Karpas-422 (cell line): ENCODE data around the gene PYGL. TPM values are rescaled to one million over a fixed set of nuclear protein-coding genes. Genes with fewer than 3 reads are reported as not detected.
"Not testable (repeated sequence)": the region's sequence is repeated elsewhere in the genome, so short reads cannot be mapped to it uniquely, and the experiment has no call there.

Experiments
- DNase-seq: peaks from one replicate; pipeline ENCODE4 v3.0.0-alpha.2; 2015
- H2AFZ ChIP-seq: fragments of 200-600 bp; sonication (generic); 2 replicates; pipeline ENCODE4 v1.6.1; 2014; ENCODE audit warnings: antibody characterized with exemption, low read length, mixed read lengths
- H3K27ac ChIP-seq: fragments of 200-600 bp; sonication (generic); 2 replicates; pipeline ENCODE4 v1.5.1; 2014; ENCODE audit warnings: mild to moderate bottlenecking, low read length, moderate library complexity
- H3K27me3 ChIP-seq: fragments of 200-600 bp; sonication (generic); 2 replicates; pipeline ENCODE4 v1.6.1; 2014; ENCODE audit warnings: low read length, mixed read lengths
- H3K36me3 ChIP-seq: fragments of 200-600 bp; sonication (generic); 2 replicates; pipeline ENCODE4 v1.6.1; 2014; ENCODE audit warnings: low read length, mixed read lengths; ENCODE audit not compliant: insufficient read depth
- H3K4me1 ChIP-seq: fragments of 200-600 bp; sonication (generic); 2 replicates; pipeline ENCODE4 v1.6.1; 2014; ENCODE audit warnings: mild to moderate bottlenecking, low read length, mixed read lengths
- H3K4me2 ChIP-seq: fragments of 200-600 bp; sonication (generic); 2 replicates; pipeline ENCODE4 v1.6.1; 2014; ENCODE audit warnings: low read length, low read depth, mild to moderate bottlenecking; ENCODE audit not compliant: poor library complexity, severe bottlenecking
- H3K4me3 ChIP-seq: fragments of 200-600 bp; sonication (generic); 2 replicates; pipeline ENCODE4 v1.5.1; 2014; ENCODE audit warnings: mild to moderate bottlenecking, antibody characterized with exemption, low read length, mixed read lengths
- H3K79me2 ChIP-seq: fragments of 200-600 bp; sonication (generic); 2 replicates; pipeline ENCODE4 v1.6.1; 2014; ENCODE audit warnings: mild to moderate bottlenecking, low read length, mixed read lengths
- H3K9ac ChIP-seq: fragments of 200-600 bp; sonication (generic); 2 replicates; pipeline ENCODE4 v1.6.0; 2014; ENCODE audit warnings: low read length
- H3K9me2 ChIP-seq: fragments of 200-600 bp; sonication (generic), shearing (Covaris generic); replicated peaks from 2 replicates; pipeline ENCODE4 v1.6.0; 2014; ENCODE audit warnings: mild to moderate bottlenecking, low read length, moderate library complexity; ENCODE audit not compliant: insufficient read depth
- H3K9me3 ChIP-seq: fragments of 300-700, 200-600 bp; sonication (generic); 2 replicates; pipeline ENCODE4 v1.6.1; 2014; ENCODE audit warnings: low read length, mixed read lengths
- H4K20me1 ChIP-seq: fragments of 200-600 bp; sonication (generic); 2 replicates; pipeline ENCODE4 v1.6.1; 2014; ENCODE audit warnings: mild to moderate bottlenecking, antibody characterized with exemption, low read length, low read depth; ENCODE audit not compliant: insufficient read depth
- total RNA-seq: library from RNA; depleted of rRNA; stranded (reverse); fragments of >200 nt; shearing (Covaris generic); gene quantifications from 2 replicates; pipeline ENCODE4 v1.2.3, GENCODE V29; 2014; ENCODE audit warnings: low replicate concordance

PYGL gene
- total RNA-seq, 1 experiment from 2014 or later: not detected

- H3K27ac ChIP-seq: no peak overlapping the region
- no peak overlapping the region for H2AFZ ChIP-seq
- DNase-seq: no peak
- H3K4me2 ChIP-seq: no peak overlapping the region
- H3K27me3 ChIP-seq: no peaks in the 10 kb centered on the region
- no peaks in the 10 kb centered on the region for H4K20me1 ChIP-seq
- H3K79me2 ChIP-seq: no peaks in the 10 kb centered on the region
- no peak overlapping the region for H3K9ac ChIP-seq
- no peak overlapping the region for H3K4me3 ChIP-seq
- H3K9me2 ChIP-seq: no peaks in the 10 kb centered on the region
- no peaks in the 10 kb centered on the region for H3K36me3 ChIP-seq
- H3K9me3 ChIP-seq: no peaks in the 10 kb centered on the region
- no peaks in the 10 kb centered on the region for H3K4me1 ChIP-seq
These were observed 17.4 kb upstream of the PYGL start for GRCh38 chr14:50961605-50962221.

- no peaks in the 10 kb centered on the region for H3K9me3 ChIP-seq
- H2AFZ ChIP-seq: no peak overlapping the region
- H3K27ac ChIP-seq: no peak overlapping the region
- H4K20me1 ChIP-seq: no peaks in the 10 kb centered on the region
- no peaks in the 10 kb centered on the region for H3K36me3 ChIP-seq
- no peak overlapping the region for H3K9ac ChIP-seq
- H3K27me3 ChIP-seq: no peaks in the 10 kb centered on the region
- H3K4me3 ChIP-seq: no peak overlapping the region
- no peaks in the 10 kb centered on the region for H3K79me2 ChIP-seq
- no peaks in the 10 kb centered on the region for H3K9me2 ChIP-seq
- H3K4me1 ChIP-seq: no peaks in the 10 kb centered on the region
- no peak overlapping the region for H3K4me2 ChIP-seq
- DNase-seq: no peak
These were observed 13.0 kb upstream of the PYGL start for GRCh38 chr14:50957296-50957695.

- not testable (repeated sequence) for H2AFZ ChIP-seq, H3K4me2 ChIP-seq, DNase-seq, H3K79me2 ChIP-seq, H3K9ac ChIP-seq, H3K9me2 ChIP-seq, H3K4me1 ChIP-seq, H3K27ac ChIP-seq, H3K4me3 ChIP-seq, H3K36me3 ChIP-seq, H3K9me3 ChIP-seq, H4K20me1 ChIP-seq, H3K27me3 ChIP-seq
These were observed 12.1 kb upstream of the PYGL start for GRCh38 chr14:50956421-50956820.

- Histone ChIP-seq H3K27me3 (no peaks in the 10 kb centered on the region), H3K4me1 (no peaks in the 10 kb centered on the region), H3K4me3 (no peak overlapping the region), H4K20me1 (no peaks in the 10 kb centered on the region), H3K36me3 (no peaks in the 10 kb centered on the region), H3K9me2 (no peaks in the 10 kb centered on the region), H2AFZ (no peak overlapping the region), H3K4me2 (no peak overlapping the region), H3K79me2 (no peaks in the 10 kb centered on the region), H3K27ac (no peak overlapping the region), H3K9me3 (no peaks in the 10 kb centered on the region), H3K9ac (no peak overlapping the region)
- DNase-seq: no peak
These were observed 11.2 kb upstream of the PYGL start for GRCh38 chr14:50955373-50956043.

GRCh38 chr14:50954811-50955372 lies 10.6 kb upstream of the PYGL start:
- H3K27me3 ChIP-seq: no peaks in the 10 kb centered on the region
- no peaks in the 10 kb centered on the region for H3K36me3 ChIP-seq
- no peaks in the 10 kb centered on the region for H3K4me1 ChIP-seq
- no peaks in the 10 kb centered on the region for H3K79me2 ChIP-seq
- no peaks in the 10 kb centered on the region for H4K20me1 ChIP-seq
- no peaks in the 10 kb centered on the region for H3K9me3 ChIP-seq
- H3K4me2 ChIP-seq: no peak overlapping the region
- H3K9me2 ChIP-seq: no peaks in the 10 kb centered on the region
- no peak overlapping the region for H3K4me3 ChIP-seq
- DNase-seq: peak; percentile 73
- H3K27ac ChIP-seq: no peak overlapping the region
- no peak overlapping the region for H3K9ac ChIP-seq
- H2AFZ ChIP-seq: no peak overlapping the region

GRCh38 chr14:50953502-50953901 lies 9.2 kb upstream of the PYGL start:
- Histone ChIP-seq H3K9me3 (no peaks in the 10 kb centered on the region), H3K27ac (no peak overlapping the region), H3K9me2 (no peaks in the 10 kb centered on the region), H3K4me2 (no peak overlapping the region), H2AFZ (no peak overlapping the region), H3K36me3 (no peaks in the 10 kb centered on the region), H4K20me1 (no peaks in the 10 kb centered on the region), H3K27me3 (no peaks in the 10 kb centered on the region), H3K4me1 (no peaks in the 10 kb centered on the region), H3K79me2 (no peaks in the 10 kb centered on the region), H3K4me3 (no peak overlapping the region), H3K9ac (no peak overlapping the region)
- no peak for DNase-seq

- Histone ChIP-seq H4K20me1 (no peaks in the 10 kb centered on the region), H2AFZ (no peak overlapping the region), H3K27ac (no peak overlapping the region)
These were observed 6.7 kb upstream of the PYGL start for GRCh38 chr14:50951032-50951431.

GRCh38 chr14:50948205-50948604 lies 3.9 kb upstream of the PYGL start:
- no peak overlapping the region for H3K9ac ChIP-seq
- no peaks in the 10 kb centered on the region for H4K20me1 ChIP-seq
- H2AFZ ChIP-seq: no peak overlapping the region
- H3K36me3 ChIP-seq: no peaks in the 10 kb centered on the region
- no peaks in the 10 kb centered on the region for H3K27me3 ChIP-seq
- no peaks in the 10 kb centered on the region for H3K9me3 ChIP-seq
- H3K4me2 ChIP-seq: no peak overlapping the region
- no peaks in the 10 kb centered on the region for H3K79me2 ChIP-seq
- H3K9me2 ChIP-seq: no peaks in the 10 kb centered on the region
- no peaks in the 10 kb centered on the region for H3K4me1 ChIP-seq
- H3K4me3 ChIP-seq: no peak overlapping the region
- H3K27ac ChIP-seq: no peak overlapping the region
- no peak for DNase-seq

More at GRCh38 chr14:50951032-50951431, 6.7 kb upstream of the PYGL start:
- Histone ChIP-seq H3K9me3 (no peaks in the 10 kb centered on the region), H3K79me2 (no peaks in the 10 kb centered on the region), H3K4me3 (no peak overlapping the region), H3K9me2 (no peaks in the 10 kb centered on the region), H3K4me2 (no peak overlapping the region), H3K4me1 (no peaks in the 10 kb centered on the region), H3K9ac (no peak overlapping the region), H3K27me3 (no peaks in the 10 kb centered on the region), H3K36me3 (no peaks in the 10 kb centered on the region)
- no peak for DNase-seq
